Parathyroid adenoma (tissue), 2 donors: ENCODE measurements around the gene ZNF524.
A peak's percentile ranks its signal among the peaks of the same experiment; 100 is the strongest.

Experiments used
- H2AFZ ChIP-seq: fragments of 300-600 bp; sonication (generic); one replicate; pipeline ENCODE4 v1.7.0; 2017; ENCODE audit warnings: antibody characterized with exemption, mild to moderate bottlenecking
- H3K27ac ChIP-seq: fragments of 300-600 bp; sonication (generic); one replicate; pipeline ENCODE4 v1.7.0; 2017
- H3K27me3 ChIP-seq: fragments of 300-600 bp; sonication (generic); one replicate; pipeline ENCODE4 v1.7.0; 2017; ENCODE audit warnings: low read length; ENCODE audit not compliant: control insufficient read depth, insufficient read depth
- H3K36me3 ChIP-seq: fragments of 300-600 bp; sonication (generic); one replicate; pipeline ENCODE4 v1.7.0; 2017; ENCODE audit warnings: low read length; ENCODE audit not compliant: control insufficient read depth, insufficient read depth
- H3K4me1 ChIP-seq: fragments of 300-600 bp; sonication (generic); one replicate; pipeline ENCODE4 v1.7.0; 2017; ENCODE audit warnings: control low read depth
- H3K4me2 ChIP-seq: fragments of 300-600 bp; sonication (generic); one replicate; pipeline ENCODE4 v1.7.0; 2017; ENCODE audit warnings: low read length
- H3K4me3 ChIP-seq: fragments of 300-600 bp; sonication (generic); one replicate; pipeline ENCODE4 v1.7.0; 2017; ENCODE audit warnings: low read depth, low read length
- H3K79me2 ChIP-seq: fragments of 300-600 bp; sonication (generic); one replicate; pipeline ENCODE4 v1.7.0; 2017; ENCODE audit warnings: control low read depth
- H3K9ac ChIP-seq: fragments of 300-600 bp; sonication (generic); one replicate; pipeline ENCODE4 v1.7.0; 2017; ENCODE audit warnings: mild to moderate bottlenecking
- H3K9me3 ChIP-seq: fragments of 300-600 bp; sonication (generic); one replicate; pipeline ENCODE4 v1.7.0; 2017; ENCODE audit warnings: low read length; ENCODE audit not compliant: control insufficient read depth
- CTCF ChIP-seq: fragments of 300-600 bp; sonication (generic); IDR thresholded peaks from one replicate; pipeline ENCODE4 v1.7.0; 2017; ENCODE audit warnings: antibody characterized with exemption, mild to moderate bottlenecking
- donor health status: primary hyperparathyroidism.

The ZNF524 gene

GRCh38 chr19:55648585-55649267 lies 48.6 kb downstream of the ZNF524 start:
- Histone ChIP-seq H3K27me3 (no peaks in the 10 kb centered on the region), H2AFZ (peak overlapping the region; percentile 85), H3K9ac (no peak overlapping the region), H3K27ac (no peak overlapping the region), H3K36me3 (no peaks in the 10 kb centered on the region), H3K4me2 (peak overlapping the region; percentile 98), H3K9me3 (no peaks in the 10 kb centered on the region), H3K4me1 (peaks cover 15% of the 10 kb centered on the region), H3K79me2 (peaks cover 2% of the 10 kb centered on the region), H3K4me3 (peak overlapping the region; percentile 89)
- TF ChIP-seq CTCF, result no peak

GRCh38 chr19:55649268-55650125 lies 49.4 kb downstream of the ZNF524 start:
- peak overlapping the region; percentile 8 for H3K4me2 ChIP-seq
- peaks cover 13% of the 10 kb centered on the region for H3K4me1 ChIP-seq
- no peaks in the 10 kb centered on the region for H3K9me3 ChIP-seq
- TF ChIP-seq CTCF, result no peak
- H3K36me3 ChIP-seq, result no peaks in the 10 kb centered on the region
- no peaks in the 10 kb centered on the region for H3K27me3 ChIP-seq
- peak overlapping the region; percentile 89 for H3K4me3 ChIP-seq
- no peak overlapping the region for H2AFZ ChIP-seq
- H3K79me2 ChIP-seq, result peaks cover 2% of the 10 kb centered on the region
- H3K9ac ChIP-seq, result no peak overlapping the region
- H3K27ac ChIP-seq, result no peak overlapping the region

- H3K4me2 ChIP-seq, result no peak overlapping the region
- H3K9me3 ChIP-seq, result no peaks in the 10 kb centered on the region
- no peak overlapping the region for H3K27ac ChIP-seq
- H3K4me3 ChIP-seq, result no peak overlapping the region
- no peak overlapping the region for H2AFZ ChIP-seq
- H3K27me3 ChIP-seq, result no peaks in the 10 kb centered on the region
- no peak overlapping the region for H3K9ac ChIP-seq
- no peak for TF ChIP-seq CTCF
- H3K79me2 ChIP-seq, result peaks cover 3% of the 10 kb centered on the region
- H3K36me3 ChIP-seq, result no peaks in the 10 kb centered on the region
- H3K4me1 ChIP-seq, result peaks cover 10% of the 10 kb centered on the region
Observed at GRCh38 chr19:55650126-55650557, 50.1 kb downstream of the ZNF524 start.

- H3K9ac ChIP-seq, result no peak overlapping the region
- no peak overlapping the region for H2AFZ ChIP-seq
- no peaks in the 10 kb centered on the region for H3K27me3 ChIP-seq
- no peak overlapping the region for H3K4me3 ChIP-seq
- H3K36me3 ChIP-seq, result no peaks in the 10 kb centered on the region
- no peak overlapping the region for H3K27ac ChIP-seq
- no peak overlapping the region for H3K4me2 ChIP-seq
- no peak for TF ChIP-seq CTCF
- peaks cover 10% of the 10 kb centered on the region for H3K4me1 ChIP-seq
- H3K9me3 ChIP-seq, result no peaks in the 10 kb centered on the region
- H3K79me2 ChIP-seq, result peaks cover 6% of the 10 kb centered on the region
Observed at GRCh38 chr19:55650602-55651230, 50.6 kb downstream of the ZNF524 start.
